ENCODE data around the gene PIR. TPM values are rescaled to one million over a fixed set of nuclear protein-coding genes. Genes with fewer than 3 reads are reported as not detected.

The PIR gene
- total RNA-seq, 1 experiment from 2014 or later: 8.2 TPM

- POLR2A ChIA-PET: interaction anchor here (1.0 to 2.3 kb wide), 4 partner anchors 9 to 62 kb away, joined by 3 to 6 read pairs (median 4); no protein-coding TSS in a partner anchor
- TF ChIP-seq CTCF (IDR thresholded peaks at IDR 0.05; ENCODE audit: unreplicated experiment): no peak
- CTCF ChIA-PET: interaction anchor here (0.6 to 10.5 kb wide), 11 partner anchors 8 to 152 kb away, joined by 3 to 119 read pairs (median 4); partner anchors contain the start of gene PIR
- H3K27ac Mint-ChIP-seq (ENCODE audit: low read depth, unreplicated experiment): no peak overlapping the region
- intact Hi-C loops (cut with micrococcal nuclease): no loop called here
- no peaks in the 10 kb centered on the region for H3K9me3 Mint-ChIP-seq (ENCODE audit: unreplicated experiment)
- no peak for DNase-seq (ENCODE audit: unreplicated experiment)
- no TSS peak for BruUV-seq (replicated peaks)
- H3K27me3 Mint-ChIP-seq (ENCODE audit: insufficient read depth, unreplicated experiment): peaks cover 26% of the 10 kb centered on the region
- no peak overlapping the region for H3K4me3 Mint-ChIP-seq (ENCODE audit: unreplicated experiment)
- H3K36me3 Mint-ChIP-seq (ENCODE audit: insufficient read depth, unreplicated experiment): no peaks in the 10 kb centered on the region
- H3K4me1 Mint-ChIP-seq (ENCODE audit: insufficient read depth, unreplicated experiment): peaks cover 8% of the 10 kb centered on the region
These were observed 8.4 kb upstream of the PIR start for GRCh38 chrX:15501506-15501905.

- no peak for DNase-seq (ENCODE audit: unreplicated experiment)
- Mint-ChIP-seq H3K4me1 (ENCODE audit: insufficient read depth, unreplicated experiment) (peaks cover 8% of the 10 kb centered on the region), H3K36me3 (ENCODE audit: insufficient read depth, unreplicated experiment) (no peaks in the 10 kb centered on the region), H3K27ac (ENCODE audit: low read depth, unreplicated experiment) (no peak within 1 kb of the TSS), H3K9me3 (ENCODE audit: unreplicated experiment) (no peaks in the 10 kb centered on the region), H3K27me3 (ENCODE audit: insufficient read depth, unreplicated experiment) (peaks cover 26% of the 10 kb centered on the region), H3K4me3 (ENCODE audit: unreplicated experiment) (no peak within 1 kb of the TSS)
- POLR2A ChIA-PET: interaction anchor here (0.7 to 1.9 kb wide), 5 partner anchors 12 to 1853 kb away, joined by 3 to 6 read pairs (median 3); no protein-coding TSS in a partner anchor
- CTCF ChIA-PET: interaction anchor here (0.5 to 10.5 kb wide), 13 partner anchors 9 to 202 kb away, joined by 3 to 119 read pairs (median 6); no protein-coding TSS in a partner anchor
- BruUV-seq (replicated peaks): no TSS peak
- intact Hi-C loops (cut with micrococcal nuclease): no loop called here
- no peak for TF ChIP-seq CTCF (IDR thresholded peaks at IDR 0.05; ENCODE audit: unreplicated experiment)
These were observed 7.4 kb upstream of the PIR start, which contains the start of gene BMX for GRCh38 chrX:15500497-15500966. Gene BMX, plus strand, starts transcription at chrX:15500807. Its CDS starts 7,547 bp downstream, at chrX:15508354.

- no peak for TF ChIP-seq CTCF (IDR thresholded peaks at IDR 0.05; ENCODE audit: unreplicated experiment)
- Mint-ChIP-seq H3K9me3 (ENCODE audit: unreplicated experiment) (no peaks in the 10 kb centered on the region), H3K27me3 (ENCODE audit: insufficient read depth, unreplicated experiment) (peaks cover 26% of the 10 kb centered on the region), H3K36me3 (ENCODE audit: insufficient read depth, unreplicated experiment) (no peaks in the 10 kb centered on the region), H3K4me1 (ENCODE audit: insufficient read depth, unreplicated experiment) (peaks cover 8% of the 10 kb centered on the region), H3K27ac (ENCODE audit: low read depth, unreplicated experiment) (no peak overlapping the region), H3K4me3 (ENCODE audit: unreplicated experiment) (no peak overlapping the region)
- ChIA-PET POLR2A (interaction anchor here (0.9 to 1.9 kb wide), 4 partner anchors 25 to 175 kb away, joined by 3 to 6 read pairs (median 3); no protein-coding TSS in a partner anchor), CTCF (interaction anchor here (0.7 to 10.5 kb wide), 11 partner anchors 8 to 200 kb away, joined by 3 to 119 read pairs (median 6); no protein-coding TSS in a partner anchor)
- no TSS peak for BruUV-seq (replicated peaks)
- intact Hi-C loops (cut with micrococcal nuclease): no loop called here
- DNase-seq (ENCODE audit: unreplicated experiment): no peak
These were observed 6.8 kb upstream of the PIR start for GRCh38 chrX:15499976-15500375.

- no peaks in the 10 kb centered on the region for H3K36me3 Mint-ChIP-seq (ENCODE audit: insufficient read depth, unreplicated experiment)
- ChIA-PET CTCF (interaction anchor here (0.6 to 10.5 kb wide), 28 partner anchors 8 to 208 kb away, joined by 3 to 127 read pairs (median 3); no protein-coding TSS in a partner anchor), POLR2A (interaction anchor here (0.6 to 0.7 kb wide), 2 partner anchors 14 to 112 kb away, joined by 4 read pairs; no protein-coding TSS in a partner anchor)
- H3K9me3 Mint-ChIP-seq (ENCODE audit: unreplicated experiment): no peaks in the 10 kb centered on the region
- H3K4me3 Mint-ChIP-seq (ENCODE audit: unreplicated experiment): no peak overlapping the region
- BruUV-seq (replicated peaks): no TSS peak
- intact Hi-C loops (cut with micrococcal nuclease): loop anchor here (1.0 kb wide), 2 partner anchors 27 to 67 kb away; no protein-coding TSS in a partner anchor
- peak overlapping the region; percentile 67 for H3K27ac Mint-ChIP-seq (ENCODE audit: low read depth, unreplicated experiment)
- no peak for DNase-seq (ENCODE audit: unreplicated experiment)
- no peak for TF ChIP-seq CTCF (IDR thresholded peaks at IDR 0.05; ENCODE audit: unreplicated experiment)
- H3K4me1 Mint-ChIP-seq (ENCODE audit: insufficient read depth, unreplicated experiment): peaks cover 8% of the 10 kb centered on the region
- peaks cover 26% of the 10 kb centered on the region for H3K27me3 Mint-ChIP-seq (ENCODE audit: insufficient read depth, unreplicated experiment)
These were observed 5.6 kb upstream of the PIR start for GRCh38 chrX:15498741-15499140.

All from MCF 10A (cell line).